Activated T-helper 2 cell treated with anti-CD3 and anti-CD28 coated beads, Interferon-gamma antibody, Interleukin-2, Interleukin-4, amounts not matched to agents 10 μg/mL and 5 μg/mL and 100 μg/mL, durations not matched to agents 14 hours and 24 hours and 36 hours (primary cell): ENCODE data around the gene ZNF337. TPM values are rescaled to one million over a fixed set of nuclear protein-coding genes. Genes with fewer than 3 reads are reported as not detected.
"Not testable (repeated sequence)": the region's sequence is repeated elsewhere in the genome, so short reads cannot be mapped to it uniquely, and the experiment has no call there.

ENCODE experiments used
- DNase-seq: peaks from one replicate; pipeline ENCODE4 v3.0.0; 2021; ENCODE audit warnings: low spot score
- H3K27ac Mint-ChIP-seq: one replicate; pipeline ENCODE4 v1.8.0; 2021; ENCODE audit warnings: mixed read lengths
- H3K27me3 Mint-ChIP-seq: one replicate; pipeline ENCODE4 v1.8.0; 2021; ENCODE audit warnings: low read depth, mixed read lengths
- H3K36me3 Mint-ChIP-seq: one replicate; pipeline ENCODE4 v1.8.0; 2021; ENCODE audit warnings: low read depth, mixed read lengths
- H3K4me1 Mint-ChIP-seq: one replicate; pipeline ENCODE4 v1.8.0; 2021; ENCODE audit warnings: low read depth, mixed read lengths
- H3K4me3 Mint-ChIP-seq: one replicate; pipeline ENCODE4 v1.8.0; 2021; ENCODE audit warnings: low read depth, mild to moderate bottlenecking, moderate library complexity, mixed read lengths
- H3K9me3 Mint-ChIP-seq: one replicate; pipeline ENCODE4 v1.8.0; 2021; ENCODE audit warnings: mixed read lengths
- intact Hi-C: fragments of 100-400 bp; cut with micrococcal nuclease; formaldehyde crosslinking; loops from one replicate; pipeline ENCODE4 v1.15.1; 2023
- total RNA-seq: library from RNA; stranded (reverse); gene quantifications from 2 replicates; pipeline ENCODE4 v1.2.3, GENCODE V29; 2022

Gene ZNF337
- total RNA-seq, 1 donor from 2014 or later = 13.3 TPM

DNA sequence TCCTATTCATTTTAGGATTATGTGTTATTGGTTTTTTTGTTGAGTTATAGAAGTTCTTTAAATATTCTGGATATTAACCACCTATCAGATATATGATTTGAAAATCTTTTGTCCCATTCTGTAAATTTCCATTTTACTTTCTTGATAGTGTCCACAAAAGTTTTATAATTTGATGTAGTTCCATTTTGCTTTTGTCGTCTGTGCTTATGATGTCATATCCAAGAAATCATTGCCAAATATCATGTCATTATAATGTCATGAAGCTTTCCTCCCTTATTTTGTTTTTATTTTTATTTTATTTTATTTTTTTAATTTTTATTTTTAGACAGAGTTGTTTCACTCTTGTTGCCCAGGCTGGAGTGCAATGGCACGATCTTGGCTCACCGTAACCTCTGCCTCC is 51.8 kb downstream of the ZNF337 start:
- DNase-seq = no peak
- Mint-ChIP-seq H3K36me3 (peaks cover 40% of the 10 kb centered on the region), H3K9me3 (no peaks in the 10 kb centered on the region), H3K27ac (no peak overlapping the region), H3K27me3 (no peaks in the 10 kb centered on the region), H3K4me1 (no peaks in the 10 kb centered on the region), H3K4me3 (no peak overlapping the region)
- intact Hi-C loops = no loop called here

DNA sequence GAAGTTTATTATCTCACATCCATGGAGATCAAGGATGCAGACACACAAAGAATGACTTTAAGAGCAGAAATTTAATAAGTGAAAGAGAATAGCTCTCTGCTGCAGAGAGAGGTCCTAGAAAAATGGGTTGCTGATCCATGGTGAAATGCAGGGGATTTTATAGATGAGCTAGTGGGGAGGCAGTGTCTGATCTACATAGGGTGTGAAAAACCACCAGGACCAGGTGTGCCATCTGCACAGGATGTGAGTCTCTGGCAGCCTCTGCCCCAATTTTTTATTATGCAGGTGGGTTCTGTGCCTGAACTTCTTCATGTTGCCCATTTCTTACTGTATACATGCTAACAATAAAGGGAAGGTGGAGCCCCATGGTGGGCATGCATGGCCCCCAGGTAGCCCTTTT is 52.9 kb downstream of the ZNF337 start:
- no peak for DNase-seq
- Mint-ChIP-seq H3K27me3 (no peaks in the 10 kb centered on the region), H3K27ac (no peak overlapping the region), H3K9me3 (no peaks in the 10 kb centered on the region), H3K4me1 (no peaks in the 10 kb centered on the region), H3K4me3 (no peak overlapping the region), H3K36me3 (peaks cover 42% of the 10 kb centered on the region)
- intact Hi-C loops = no loop called here

DNA sequence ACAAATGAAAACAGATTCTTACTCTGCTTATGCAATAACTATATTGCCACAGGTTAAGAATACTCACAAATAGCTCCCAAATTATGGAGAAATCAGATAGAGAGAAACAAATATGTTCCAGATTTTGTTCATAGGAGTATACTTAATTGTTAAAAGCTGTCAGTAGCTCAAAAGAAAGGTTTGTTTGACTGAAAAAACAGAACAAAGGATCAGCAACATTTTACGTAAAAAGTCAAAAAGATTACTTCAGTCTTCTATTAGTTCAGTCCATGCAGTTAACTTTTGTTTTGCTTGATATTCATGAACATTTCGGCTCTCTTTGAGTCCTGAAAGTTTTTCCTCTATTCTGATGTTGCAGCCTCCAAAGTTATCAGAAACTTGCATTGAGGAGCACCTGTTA is 59.4 kb downstream of the ZNF337 start:
- H3K9me3 Mint-ChIP-seq = peaks cover 24% of the 10 kb centered on the region
- no peak overlapping the region for H3K4me3 Mint-ChIP-seq
- DNase-seq = no peak
- H3K27me3 Mint-ChIP-seq = no peaks in the 10 kb centered on the region
- peaks cover 58% of the 10 kb centered on the region for H3K36me3 Mint-ChIP-seq
- no peak overlapping the region for H3K27ac Mint-ChIP-seq
- intact Hi-C loops = no loop called here
- peaks cover 5% of the 10 kb centered on the region for H3K4me1 Mint-ChIP-seq

DNA sequence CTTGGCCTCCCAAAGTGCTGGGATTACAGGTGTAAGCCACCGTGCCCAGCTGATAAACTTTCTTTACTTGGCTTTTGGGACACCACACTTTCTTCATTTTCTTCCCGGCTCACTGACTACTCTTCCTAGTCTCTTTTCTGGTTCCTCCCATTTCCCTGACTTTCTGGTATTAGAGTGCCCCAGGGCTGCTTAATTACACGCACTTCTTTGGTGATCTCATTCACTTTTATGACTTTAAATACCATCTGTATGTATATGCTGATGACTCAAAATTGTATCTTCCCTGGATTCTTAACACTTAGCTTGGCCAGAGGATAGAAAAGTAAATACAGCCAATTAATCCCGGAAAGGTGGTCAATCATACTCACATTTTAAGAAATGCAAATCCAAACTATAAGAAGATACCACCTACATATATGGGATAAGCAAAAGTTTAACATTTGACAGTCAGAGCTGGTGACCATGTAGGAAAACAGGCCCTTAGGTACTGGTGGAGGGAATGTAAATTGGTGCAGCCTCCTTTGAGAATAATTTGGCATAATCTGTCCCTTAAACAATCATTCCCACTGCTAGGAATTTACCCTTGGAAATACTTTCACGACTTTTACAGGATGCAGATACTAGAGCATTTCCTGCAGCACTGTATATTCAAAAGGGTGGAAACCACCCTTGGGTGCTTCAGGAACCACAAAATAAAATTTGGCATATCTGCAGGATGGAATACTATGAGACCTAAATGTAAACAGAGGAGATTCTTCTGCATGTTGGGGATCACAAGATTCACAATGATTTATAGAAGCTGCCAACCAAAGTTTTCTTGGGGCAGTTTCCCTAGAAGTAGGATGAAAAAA is 63.5 kb downstream of the ZNF337 start:
- Mint-ChIP-seq H3K4me3 (no peak overlapping the region), H3K27me3 (no peaks in the 10 kb centered on the region), H3K4me1 (peaks cover 9% of the 10 kb centered on the region), H3K36me3 (peaks cover 63% of the 10 kb centered on the region), H3K27ac (no peak overlapping the region), H3K9me3 (peaks cover 45% of the 10 kb centered on the region)
- no peak for DNase-seq
- intact Hi-C loops = no loop called here

DNA sequence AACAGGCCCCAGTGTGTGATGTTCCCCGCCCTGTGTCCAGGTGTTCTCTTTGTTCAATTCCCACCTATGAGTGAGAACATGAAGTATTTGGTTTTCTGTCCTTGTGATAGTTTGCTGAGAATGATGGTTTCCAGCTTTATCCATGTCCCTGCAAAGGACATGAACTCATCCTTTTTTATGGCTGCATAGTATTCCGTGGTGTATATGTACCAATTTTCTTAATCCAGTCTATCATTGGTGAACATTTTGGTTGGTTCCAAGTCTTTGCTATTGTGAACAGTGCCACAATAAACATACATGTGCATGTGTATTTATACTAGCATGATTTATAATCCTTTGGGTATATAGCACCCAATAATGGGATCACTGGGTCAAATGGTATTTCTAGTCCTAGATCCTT is 66.0 kb downstream of the ZNF337 start:
- intact Hi-C loops, H3K4me3 Mint-ChIP-seq, H3K27me3 Mint-ChIP-seq, DNase-seq, H3K27ac Mint-ChIP-seq, H3K4me1 Mint-ChIP-seq: not testable (repeated sequence)
- Mint-ChIP-seq H3K9me3 (peaks cover 43% of the 10 kb centered on the region), H3K36me3 (peaks cover 60% of the 10 kb centered on the region)

DNA sequence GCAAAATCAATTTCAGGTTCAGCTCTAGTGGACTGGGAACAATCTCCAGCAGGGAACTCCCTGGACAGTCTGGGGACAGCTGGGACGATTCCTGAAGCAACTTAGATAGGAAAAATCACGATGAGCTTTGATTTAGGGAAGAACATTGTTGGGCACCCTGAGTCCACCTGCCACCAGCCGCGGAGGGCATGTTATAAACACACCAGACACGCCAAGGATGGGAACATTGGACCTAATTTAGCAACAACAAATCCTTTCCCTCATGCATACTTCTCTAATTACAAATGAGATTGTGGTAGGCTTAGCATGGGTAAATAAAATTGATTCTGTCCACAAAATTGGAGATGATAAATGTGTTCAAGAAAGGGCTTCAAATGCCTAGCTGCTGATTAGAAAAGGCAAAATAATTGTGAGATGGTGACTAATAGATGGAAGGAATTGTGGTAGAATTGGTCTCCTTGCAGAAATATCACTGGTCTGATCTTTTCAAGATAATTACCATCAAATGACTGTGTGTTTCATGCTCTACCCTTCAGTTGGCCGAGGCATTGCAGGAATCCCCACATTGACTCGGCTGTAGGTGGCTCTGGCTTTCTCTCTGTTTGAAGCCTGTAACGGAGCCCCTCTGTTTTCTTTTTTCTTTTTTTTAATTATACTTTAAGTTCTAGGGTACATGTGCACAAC is 66.7 kb downstream of the ZNF337 start:
- Mint-ChIP-seq H3K36me3 (peaks cover 54% of the 10 kb centered on the region), H3K4me1 (peaks cover 9% of the 10 kb centered on the region), H3K4me3 (no peak overlapping the region), H3K27ac (no peak overlapping the region), H3K27me3 (no peaks in the 10 kb centered on the region), H3K9me3 (peaks cover 39% of the 10 kb centered on the region)
- intact Hi-C loops = loop anchor here (10.0 kb wide), 1 partner anchor 235 kb away; the partner anchor contains the start of gene ABHD12
- no peak for DNase-seq

DNA sequence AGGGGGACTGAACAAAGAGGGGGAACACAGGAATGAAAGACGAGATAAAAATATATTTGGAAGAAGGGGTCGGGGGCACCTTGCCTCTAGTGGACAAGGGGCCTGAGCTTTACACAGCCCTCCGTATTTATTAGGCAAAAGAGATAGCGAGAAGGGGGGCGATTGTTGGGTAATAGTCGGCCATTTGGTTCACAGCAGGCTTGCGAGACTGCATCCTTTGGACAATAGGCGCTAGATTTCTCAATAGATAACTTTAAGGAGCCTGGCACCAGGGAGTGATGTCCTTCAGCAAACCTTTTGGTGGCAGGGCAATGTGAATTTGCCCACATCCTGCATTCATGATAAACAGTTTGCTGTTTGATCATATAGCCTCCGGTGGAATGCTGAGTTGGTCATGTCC is 69.9 kb downstream of the ZNF337 start:
- Mint-ChIP-seq H3K36me3 (peaks cover 34% of the 10 kb centered on the region), H3K4me1 (peaks cover 21% of the 10 kb centered on the region), H3K4me3 (no peak overlapping the region), H3K27ac (no peak overlapping the region), H3K27me3 (no peaks in the 10 kb centered on the region), H3K9me3 (peaks cover 34% of the 10 kb centered on the region)
- intact Hi-C loops = loop anchor here (10.0 kb wide), 1 partner anchor 232 kb away; the partner anchor contains the start of gene ABHD12
- DNase-seq = no peak

DNA sequence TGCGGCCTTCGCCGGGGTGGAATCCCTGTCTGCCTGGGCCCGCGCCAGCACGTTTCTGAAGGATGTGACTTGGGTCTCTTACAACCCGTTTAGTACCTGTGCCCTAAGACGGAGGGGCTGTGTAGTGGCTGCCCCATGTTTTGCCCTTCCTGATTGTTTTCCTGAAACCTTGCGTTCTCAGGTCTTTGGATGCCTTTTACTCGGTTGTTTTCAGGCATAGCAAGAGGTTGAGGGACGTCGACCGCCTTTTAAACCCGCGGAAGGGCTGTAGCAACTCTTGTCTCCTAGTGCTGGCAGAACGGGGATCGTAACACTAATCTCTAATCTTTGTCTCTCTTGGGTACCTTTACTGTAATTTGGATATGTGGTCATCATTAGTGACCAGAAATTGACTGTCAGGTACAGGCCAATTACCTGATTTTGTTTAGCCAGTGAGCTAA is 72.1 kb downstream of the ZNF337 start:
- Mint-ChIP-seq H3K9me3 (peaks cover 25% of the 10 kb centered on the region), H3K27ac (peak overlapping the region; percentile 95), H3K36me3 (peaks cover 37% of the 10 kb centered on the region), H3K4me1 (peaks cover 25% of the 10 kb centered on the region), H3K27me3 (no peaks in the 10 kb centered on the region), H3K4me3 (peak overlapping the region; percentile 89)
- intact Hi-C loops = loop anchor here (1.0 to 10.0 kb wide), 3 partner anchors 72 to 632 kb away; partner anchors contain the start of genes ABHD12, APMAP and ZNF337
- DNase-seq = no peak

Other genes with a start within 250 kb of the ZNF337 start
- gene NINL, start 111.3 kb downstream of the ZNF337 start, total RNA-seq = 6.9 and 7.5 TPM in 2 replicates
- gene NANP, start 72.8 kb downstream of the ZNF337 start, total RNA-seq = 7.9 and 9.1 TPM in 2 replicates